T47D (cell line): ENCODE data around the gene MKNK2.
A peak's percentile ranks its signal among the peaks of the same experiment; 100 is the strongest.
"Not testable (repeated sequence)": the region's sequence is repeated elsewhere in the genome, so short reads cannot be mapped to it uniquely, and the experiment has no call there.

Source experiments
- DNase-seq, 2 experiments: peaks; one replicate each; pipeline versions ENCODE4 v3.0.0 to v3.0.0-alpha.2; 2011 to 2012; ENCODE audit warnings: low read depth in 1 of 2, low spot score in 1 of 2
- JUND ChIP-seq: IDR thresholded peaks from 2 replicates; pipeline ENCODE4 v1.6.1; 2012; ENCODE audit warnings: low read depth
- in situ Hi-C: cut with HindIII; loops from 2 replicates; pipeline ENCODE4 v1.10.0; 2016; ENCODE audit warnings: low sequenced_read_pairs, low pct_unique_long_range_greater_than_20kb

MKNK2 gene

DNA sequence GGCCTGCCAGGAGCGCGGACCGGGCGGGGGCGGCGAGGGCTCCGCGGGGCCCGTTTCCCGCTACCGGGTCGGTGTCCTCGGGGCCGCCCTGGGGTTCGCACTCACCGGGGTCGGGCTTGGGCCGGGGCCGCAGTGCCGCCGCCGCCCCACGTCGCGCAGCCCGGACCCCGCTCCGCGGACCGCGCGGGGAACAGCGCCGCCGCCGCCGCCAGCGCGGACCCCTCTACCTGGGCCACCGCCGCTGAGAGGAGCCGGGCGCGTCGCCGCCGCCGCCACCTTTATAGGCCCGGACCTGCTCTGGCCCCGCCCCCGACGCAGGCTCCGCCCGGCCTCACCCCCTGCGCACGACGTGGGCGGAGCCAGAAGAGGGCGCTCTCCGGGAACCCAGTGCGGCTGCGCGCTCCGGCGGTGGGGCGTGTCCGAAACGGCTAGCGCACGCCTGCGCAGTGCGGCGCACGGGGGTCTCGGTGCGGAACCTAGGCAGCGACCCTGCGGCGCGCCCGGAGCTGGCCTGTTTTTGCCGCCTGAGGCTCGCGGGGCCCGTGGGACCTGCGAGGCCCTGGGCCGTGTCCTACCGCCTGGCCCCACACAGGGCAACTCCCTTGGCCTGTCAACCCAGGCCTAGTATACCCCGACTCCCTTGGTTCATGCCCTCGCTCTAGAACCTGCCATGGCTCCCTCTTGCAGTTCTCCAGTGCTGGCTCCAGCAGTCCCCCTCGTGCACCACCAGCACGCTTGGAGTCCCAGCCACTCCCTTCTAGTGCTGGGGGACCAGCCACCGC, at the start of gene MKNK2:
TSS of gene MKNK2 (minus strand) at position 254 of the 782 bp plus-strand sequence. CDS start 393 bp downstream, outside the sequence.
- in situ Hi-C loops: no loop called here
- DNase-seq: peak; percentile 71 to 85

DNA sequence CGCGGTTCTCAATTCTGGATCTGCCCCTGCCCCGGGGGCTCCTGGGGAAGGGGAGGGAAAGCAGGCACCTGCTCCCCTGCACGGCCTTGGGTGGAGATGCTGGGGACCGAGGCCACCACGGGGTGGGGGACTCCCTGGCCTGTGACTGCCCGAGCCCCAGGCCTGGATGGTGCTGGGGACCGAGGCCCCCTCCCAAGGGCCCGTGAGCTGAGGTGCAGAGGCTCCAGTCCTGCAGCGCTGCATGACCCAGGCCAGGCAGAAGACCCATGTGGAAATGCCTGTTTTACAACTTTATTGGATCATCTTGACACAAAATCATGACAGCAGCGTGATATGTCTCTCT, 49.6 kb upstream of the MKNK2 start:
- in situ Hi-C loops: no loop called here
- TF ChIP-seq JUND: no peak
- no peak for DNase-seq

More for the DNA sequence above, at the start of gene MKNK2:
- no peak for TF ChIP-seq JUND

DNA sequence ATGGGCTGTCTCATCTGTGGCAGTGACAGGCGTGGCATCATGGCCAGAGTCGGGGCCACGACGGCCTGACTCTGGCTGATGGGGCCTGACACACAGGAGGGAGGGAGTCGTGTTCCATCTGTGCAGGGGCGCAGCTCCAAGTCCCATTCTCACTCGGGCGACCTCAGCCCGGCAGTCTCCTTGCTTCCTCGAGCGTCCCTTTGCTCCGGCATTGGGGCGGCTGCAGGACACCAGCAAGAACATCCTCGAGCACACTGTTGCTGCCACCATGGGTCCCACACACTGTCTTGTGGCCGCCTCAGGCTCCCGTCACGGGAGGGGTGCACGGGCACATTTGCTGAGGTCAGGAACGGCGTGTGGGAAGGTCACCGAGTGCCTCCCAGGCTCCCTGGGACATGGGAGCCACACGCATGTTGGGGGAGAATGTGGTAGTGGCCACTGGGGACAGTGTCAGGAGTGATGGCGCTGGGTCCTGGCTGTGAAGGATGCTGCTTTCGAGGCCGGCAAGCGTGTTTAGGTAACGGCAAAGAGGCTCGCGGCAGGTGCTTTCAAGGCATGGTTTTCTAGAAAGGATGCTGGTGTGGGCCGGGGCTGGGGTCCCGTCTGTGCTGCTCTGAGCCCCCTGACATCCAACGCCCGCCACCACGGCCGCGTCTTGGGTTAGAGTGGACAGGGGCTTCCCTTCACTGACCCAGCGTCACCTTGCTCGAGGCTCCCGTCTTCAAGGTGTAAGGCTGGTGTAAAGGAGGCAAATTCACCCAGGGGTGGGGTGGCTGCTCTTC, 49.1 kb upstream of the MKNK2 start:
- in situ Hi-C loops: no loop called here
- TF ChIP-seq JUND: no peak
- DNase-seq: no peak

DNA sequence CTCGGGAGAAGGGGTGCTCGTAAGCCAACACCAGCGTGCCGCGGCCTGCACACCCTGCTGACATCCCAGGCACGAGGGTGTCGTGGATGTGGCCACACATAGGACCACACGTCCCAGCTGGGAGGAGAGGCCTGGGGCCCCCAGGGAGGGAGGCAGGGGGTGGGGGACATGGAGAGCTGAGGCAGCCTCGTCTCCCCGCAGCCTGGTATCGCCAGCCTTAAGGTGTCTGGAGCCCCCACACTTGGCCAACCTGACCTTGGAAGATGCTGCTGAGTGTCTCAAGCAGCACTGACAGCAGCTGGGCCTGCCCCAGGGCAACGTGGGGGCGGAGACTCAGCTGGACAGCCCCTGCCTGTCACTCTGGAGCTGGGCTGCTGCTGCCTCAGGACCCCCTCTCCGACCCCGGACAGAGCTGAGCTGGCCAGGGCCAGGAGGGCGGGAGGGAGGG, 48.0 kb upstream of the MKNK2 start:
- no peak for TF ChIP-seq JUND
- in situ Hi-C loops: no loop called here
- DNase-seq: no peak

DNA sequence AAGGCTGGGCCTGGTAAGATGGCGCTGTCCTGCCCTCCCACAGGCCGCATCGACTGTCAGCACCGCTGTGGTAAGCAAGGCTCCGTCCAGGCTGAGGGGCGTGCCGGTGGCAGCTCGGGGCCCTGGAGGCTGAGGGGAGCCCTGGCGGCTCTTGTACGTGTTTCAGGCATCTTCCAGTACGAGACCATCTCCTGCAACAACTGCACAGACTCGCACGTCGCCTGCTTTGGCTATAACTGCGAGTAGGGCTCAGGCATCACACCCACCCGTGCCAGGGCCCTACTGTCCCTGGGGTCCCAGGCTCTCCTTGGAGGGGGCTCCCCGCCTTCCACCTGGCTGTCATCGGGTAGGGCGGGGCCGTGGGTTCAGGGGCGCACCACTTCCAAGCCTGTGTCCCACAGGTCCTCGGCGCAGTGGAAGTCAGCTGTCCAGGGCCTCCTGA, 46.9 kb upstream of the MKNK2 start:
- in situ Hi-C loops: no loop called here
- no peak for DNase-seq
- TF ChIP-seq JUND: no peak

DNA sequence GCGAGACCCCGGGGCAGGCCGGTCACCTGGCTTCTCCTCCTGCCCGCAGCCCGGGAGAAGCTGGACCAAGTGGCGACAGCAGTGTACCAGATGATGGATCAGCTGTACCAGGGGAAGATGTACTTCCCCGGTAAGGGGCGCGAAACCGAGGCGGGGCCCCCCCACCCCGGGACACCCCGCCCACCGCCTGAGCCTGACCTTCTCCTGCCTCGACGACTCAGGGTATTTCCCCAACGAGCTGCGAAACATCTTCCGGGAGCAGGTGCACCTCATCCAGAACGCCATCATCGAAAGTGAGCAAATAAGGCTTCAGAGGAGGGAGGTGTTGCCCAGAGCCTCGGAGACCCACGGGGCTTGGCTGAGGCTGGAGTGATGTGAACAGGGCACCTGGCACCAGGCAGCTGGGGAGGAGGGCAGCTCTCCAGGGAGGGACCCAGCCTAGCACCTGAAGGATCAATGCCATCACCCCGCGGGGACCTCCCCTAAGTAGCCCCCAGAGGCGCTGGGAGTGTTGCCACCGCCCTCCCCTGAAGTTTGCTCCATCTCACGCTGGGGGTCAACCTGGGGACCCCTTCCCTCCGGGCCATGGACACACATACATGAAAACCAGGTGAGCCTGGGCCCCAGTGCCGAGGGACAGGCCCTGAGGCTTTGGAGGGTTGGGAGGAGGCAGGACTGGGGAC, 46.3 kb upstream of the MKNK2 start:
- peak in 1 of 2 experiments; percentile 28 for DNase-seq
- no peak for TF ChIP-seq JUND
- in situ Hi-C loops: no loop called here

DNA sequence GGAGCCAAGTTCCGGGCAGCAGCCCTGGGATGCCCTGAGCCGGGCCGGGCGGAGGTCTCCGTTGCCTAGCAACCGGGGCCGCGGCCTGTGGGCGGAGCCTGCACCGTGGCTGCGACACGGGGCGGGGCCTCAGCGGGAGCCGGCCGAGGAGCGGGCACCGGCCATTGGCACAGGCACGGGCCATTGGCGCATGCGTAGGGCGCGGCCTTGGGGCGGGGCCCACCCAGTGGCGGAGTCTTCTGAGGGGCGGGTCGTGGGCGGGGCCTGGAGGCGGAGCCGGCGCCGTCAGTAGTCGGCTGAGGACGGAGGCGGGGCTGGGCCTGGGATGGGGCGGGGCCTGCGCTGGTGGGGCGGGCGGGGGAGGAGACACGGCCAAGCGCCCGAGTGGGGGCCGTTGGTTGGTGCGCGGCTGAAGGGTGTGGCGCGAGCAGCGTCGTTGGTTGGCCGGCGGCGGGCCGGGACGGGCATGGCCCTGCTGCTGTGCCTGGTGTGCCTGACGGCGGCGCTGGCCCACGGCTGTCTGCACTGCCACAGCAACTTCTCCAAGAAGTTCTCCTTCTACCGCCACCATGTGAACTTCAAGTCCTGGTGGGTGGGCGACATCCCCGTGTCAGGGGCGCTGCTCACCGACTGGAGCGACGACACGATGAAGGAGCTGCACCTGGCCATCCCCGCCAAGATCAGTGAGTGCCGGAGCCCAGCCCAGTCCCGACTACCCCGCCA, 45.6 kb upstream of the MKNK2 start, which contains the start of gene IZUMO4:
TSS of gene IZUMO4 (plus strand) at position 436 of the 723 bp plus-strand sequence. CDS start at position 467, 31 bp downstream.
- no peak for TF ChIP-seq JUND
- DNase-seq: peak; percentile 94
- in situ Hi-C loops: no loop called here

DNA sequence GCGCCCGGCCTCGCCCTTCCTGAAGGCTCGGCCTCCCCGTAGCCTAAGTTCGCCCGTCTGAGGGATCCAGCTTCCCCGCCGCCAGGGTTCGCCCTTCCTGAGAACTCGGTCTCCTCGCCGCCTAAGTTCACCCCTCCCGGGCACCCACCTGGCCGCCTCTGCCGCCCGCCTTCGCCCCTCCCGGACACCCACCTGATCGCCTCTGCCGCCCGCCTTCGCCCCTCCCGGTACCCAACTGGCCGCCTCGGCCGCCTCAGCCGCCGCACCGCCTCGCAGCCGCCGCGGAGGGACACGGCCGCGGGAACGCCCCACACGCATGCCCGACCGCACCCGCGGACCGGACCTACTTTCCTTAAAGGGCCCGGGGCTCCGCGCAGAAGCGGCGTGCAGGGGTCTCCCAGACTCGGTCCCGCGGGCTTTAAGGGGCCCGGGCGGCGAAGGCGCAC, 45.0 kb upstream of the MKNK2 start, which contains the start of gene MOB3A:
TSS of gene MOB3A (minus strand) at position 293 of the 446 bp plus-strand sequence. CDS start 17,766 bp downstream, outside the sequence.
- in situ Hi-C loops: no loop called here
- no peak for TF ChIP-seq JUND
- DNase-seq: peak; percentile 63 to 92

DNA sequence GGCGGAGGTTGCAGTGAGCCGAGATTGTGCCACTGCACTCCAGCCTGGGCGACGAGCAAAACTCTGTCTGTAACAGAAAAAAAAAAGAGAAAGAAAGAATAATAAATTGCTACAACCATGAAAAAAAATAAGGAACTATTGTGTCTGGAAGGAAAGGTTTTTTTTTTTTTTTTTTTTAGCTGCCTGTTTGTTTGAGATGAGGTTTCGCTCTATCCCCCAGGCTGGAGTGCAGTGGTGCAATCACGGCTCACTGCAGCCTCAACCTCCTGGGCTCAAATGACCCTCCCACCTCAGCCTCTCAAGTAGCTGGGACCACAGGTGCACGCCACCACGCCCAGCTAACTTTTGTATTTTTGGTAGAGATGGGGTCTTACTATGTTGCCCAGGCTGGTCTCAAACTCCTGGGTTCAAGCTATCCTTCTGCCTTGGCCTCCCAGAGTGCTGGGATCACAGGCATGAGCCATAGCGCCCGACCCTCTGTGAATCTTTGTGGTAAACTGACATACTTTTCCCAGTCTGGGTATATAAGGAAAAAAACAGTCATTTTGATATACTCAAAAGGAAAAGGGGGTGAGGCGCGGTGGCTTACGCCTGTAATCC, 41.0 kb upstream of the MKNK2 start:
- DNase-seq, in situ Hi-C loops: not testable (repeated sequence)

DNA sequence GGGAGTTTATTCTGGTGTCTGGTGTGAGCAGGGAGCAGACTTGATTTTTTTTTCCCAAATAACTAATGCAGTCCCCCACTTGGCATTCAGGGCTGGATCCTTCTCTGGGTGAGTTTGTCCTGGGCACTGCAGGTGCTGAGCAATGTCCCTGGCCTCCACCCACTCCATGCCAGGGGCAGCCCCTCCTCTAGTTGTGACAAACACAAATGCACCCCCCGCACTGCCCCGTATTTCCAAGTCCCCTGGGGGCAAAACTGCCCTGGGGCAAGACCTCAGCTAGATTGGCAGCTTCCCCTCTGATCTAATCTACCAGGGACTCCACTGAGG, 38.6 kb upstream of the MKNK2 start:
- in situ Hi-C loops: no loop called here

DNA sequence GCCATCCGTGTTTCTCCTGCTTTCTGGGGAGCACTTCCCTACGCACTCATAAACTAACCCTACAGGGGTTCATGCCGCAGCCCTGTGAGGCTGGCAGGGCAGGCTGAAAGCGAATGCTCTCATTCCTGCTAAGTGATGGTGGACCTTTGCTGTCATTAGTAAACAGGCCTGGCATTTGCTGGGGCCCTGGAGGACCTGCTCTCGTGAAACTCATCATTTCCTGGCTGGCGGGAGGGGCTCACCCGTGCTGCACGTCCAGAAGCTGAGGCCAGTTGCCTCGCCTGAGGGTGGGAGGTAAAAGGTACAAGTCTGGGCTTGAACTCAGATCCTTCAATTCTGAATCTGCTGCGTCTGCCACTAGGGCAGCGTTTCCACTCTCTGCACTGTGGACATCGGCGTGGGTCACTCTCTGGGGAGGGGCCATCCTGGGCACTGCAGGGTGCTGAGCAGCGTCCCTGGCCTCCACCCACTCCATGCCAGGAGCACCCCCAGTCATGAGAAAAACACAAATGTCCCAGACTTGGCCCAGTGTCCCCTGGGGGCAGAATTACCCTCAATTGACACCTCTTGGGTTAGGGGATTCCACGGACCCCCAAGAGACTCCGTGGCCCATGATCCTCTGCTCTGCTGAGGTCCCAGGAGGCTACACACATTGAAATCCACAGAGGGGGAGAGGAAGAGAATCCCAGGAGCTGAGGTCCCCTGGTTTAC, 38.1 kb upstream of the MKNK2 start:
- no peak for DNase-seq
- in situ Hi-C loops: no loop called here
- TF ChIP-seq JUND: no peak

More for the DNA sequence above, 38.6 kb upstream of the MKNK2 start:
- no peak for DNase-seq
- TF ChIP-seq JUND: no peak
